Mesenchymal stem cell (in vitro differentiated cells and primary cell): ENCODE data around the gene RNLS.
"Not testable (repeated sequence)": the region's sequence is repeated elsewhere in the genome, so short reads cannot be mapped to it uniquely, and the experiment has no call there.

Source experiments
- DNase-seq: peaks from one replicate; pipeline ENCODE4 v3.0.0-alpha.2; 2013
- H2AFZ ChIP-seq: one replicate; pipeline ENCODE4 v1.6.1; 2013; ENCODE audit warnings: low read depth, mild to moderate bottlenecking, control low read depth, inconsistent platforms, low read length, moderate library complexity
- H2AK5ac ChIP-seq: 2 replicates; pipeline ENCODE4 v1.6.1; 2013; ENCODE audit warnings: low read length, moderate library complexity, mild to moderate bottlenecking, inconsistent platforms; ENCODE audit not compliant: severe bottlenecking
- H2BK120ac ChIP-seq: one replicate; pipeline ENCODE4 v1.6.1; 2013; ENCODE audit warnings: low read depth, mild to moderate bottlenecking, inconsistent platforms, low read length, moderate library complexity
- H2BK12ac ChIP-seq, 2 experiments: one replicate each; pipeline ENCODE4 v1.6.1; 2013; ENCODE audit warnings: inconsistent platforms in 2 of 2, low read length in 2 of 2, mild to moderate bottlenecking in 2 of 2, moderate library complexity in 2 of 2, control low read depth in 1 of 2
- H2BK15ac ChIP-seq: one replicate; pipeline ENCODE4 v1.6.1; 2013; ENCODE audit warnings: mild to moderate bottlenecking, low read depth, inconsistent platforms; ENCODE audit not compliant: poor library complexity, severe bottlenecking
- H2BK5ac ChIP-seq: 2 replicates; pipeline ENCODE4 v1.6.1; 2013; ENCODE audit warnings: low read depth, mild to moderate bottlenecking, low read length, control low read depth, inconsistent platforms; ENCODE audit not compliant: poor library complexity, severe bottlenecking
- H3K14ac ChIP-seq, 2 experiments: one replicate each; pipeline ENCODE4 v1.6.1; 2013; ENCODE audit warnings: inconsistent platforms in 2 of 2, low read length in 2 of 2, control low read depth in 1 of 2, mild to moderate bottlenecking in 1 of 2, moderate library complexity in 1 of 2
- H3K18ac ChIP-seq, 2 experiments: one replicate each; pipeline ENCODE4 v1.6.1; 2013; ENCODE audit warnings: inconsistent platforms in 2 of 2, low read length in 2 of 2, control low read depth in 1 of 2, low read depth in 1 of 2, mild to moderate bottlenecking in 1 of 2
- H3K23ac ChIP-seq, 2 experiments: one replicate each; pipeline ENCODE4 v1.6.1; 2013; ENCODE audit warnings: inconsistent platforms in 2 of 2, low read length in 2 of 2, mild to moderate bottlenecking in 2 of 2, moderate library complexity in 2 of 2, control low read depth in 1 of 2
- H3K27ac ChIP-seq: 2 replicates; pipeline ENCODE4 v1.5.1; 2013; ENCODE audit warnings: mild to moderate bottlenecking, moderate library complexity, low read length, control low read depth, inconsistent platforms; ENCODE audit not compliant: poor library complexity, severe bottlenecking
- H3K27me3 ChIP-seq, 2 experiments: 2 replicates each; pipeline versions ENCODE4 v1.6.1 to v1.7.0; 2013; ENCODE audit warnings: low read length in 2 of 2, mild to moderate bottlenecking in 2 of 2, moderate library complexity in 2 of 2, control low read depth in 1 of 2, inconsistent platforms in 1 of 2; ENCODE audit not compliant: control insufficient read depth in 1 of 2, insufficient read depth in 1 of 2
- H3K36me3 ChIP-seq, 2 experiments: 2 replicates each; pipeline versions ENCODE4 v1.6.1 to v1.7.0; 2013; ENCODE audit warnings: low read length in 2 of 2, control low read depth in 1 of 2, inconsistent platforms in 1 of 2, low read depth in 1 of 2, mild to moderate bottlenecking in 1 of 2; ENCODE audit not compliant: insufficient read depth in 2 of 2, control insufficient read depth in 1 of 2
- H3K4ac ChIP-seq, 2 experiments: one replicate each; pipeline ENCODE4 v1.6.1; 2013; ENCODE audit warnings: inconsistent platforms in 2 of 2, low read length in 2 of 2, mild to moderate bottlenecking in 2 of 2, moderate library complexity in 2 of 2, control low read depth in 1 of 2, low read depth in 1 of 2
- H3K4me1 ChIP-seq: 2 replicates; pipeline ENCODE4 v1.6.1; 2013; ENCODE audit warnings: low read depth, low read length, control low read depth; ENCODE audit not compliant: control insufficient read depth, insufficient read depth
- H3K4me2 ChIP-seq: 2 replicates; pipeline ENCODE4 v1.6.1; 2013; ENCODE audit warnings: low read length, mild to moderate bottlenecking, inconsistent platforms; ENCODE audit not compliant: poor library complexity, severe bottlenecking
- H3K4me3 ChIP-seq, 2 experiments: 2 replicates each; pipeline versions ENCODE4 v1.5.1 to v1.7.0; 2013; ENCODE audit warnings: low read length in 2 of 2, mild to moderate bottlenecking in 2 of 2, control low read depth in 1 of 2, low read depth in 1 of 2; ENCODE audit not compliant: insufficient read depth in 1 of 2
- H3K79me1 ChIP-seq: replicated peaks from 2 replicates; pipeline ENCODE4 v1.6.1; 2013; ENCODE audit warnings: mild to moderate bottlenecking, control low read depth, low read length, inconsistent platforms; ENCODE audit not compliant: poor library complexity, severe bottlenecking
- H3K9ac ChIP-seq: 2 replicates; pipeline ENCODE4 v1.7.0; 2013; ENCODE audit warnings: mild to moderate bottlenecking, low read length, moderate library complexity
- H3K9me3 ChIP-seq: 2 replicates; pipeline ENCODE4 v1.7.0; 2013; ENCODE audit warnings: mild to moderate bottlenecking, low read length; ENCODE audit not compliant: control insufficient read depth
- H4K8ac ChIP-seq: one replicate; pipeline ENCODE4 v1.6.1; 2013; ENCODE audit warnings: inconsistent platforms, mild to moderate bottlenecking, low read length, moderate library complexity
- H4K91ac ChIP-seq: one replicate; pipeline ENCODE4 v1.6.1; 2013; ENCODE audit warnings: mild to moderate bottlenecking, low read length, inconsistent platforms
- WGBS: methylation state at CpG from one replicate; pipeline ENCODE4 v1.1.7; 2013; ENCODE audit warnings: mixed read lengths; 5-methylcytosine and 5-hydroxymethylcytosine counted together

The RNLS gene

GRCh38 chr10:88361494-88361893 lies 221.6 kb downstream of the RNLS start:
- no peak overlapping the region for H3K9ac ChIP-seq

GRCh38 chr10:88355750-88356149 lies 227.4 kb downstream of the RNLS start:
- H2BK5ac ChIP-seq, H2AK5ac ChIP-seq, H4K8ac ChIP-seq, H2BK120ac ChIP-seq, H3K14ac ChIP-seq, H3K4me1 ChIP-seq, H3K18ac ChIP-seq, H3K4me2 ChIP-seq, DNase-seq, H2AFZ ChIP-seq, H3K79me1 ChIP-seq, H2BK15ac ChIP-seq, H3K27me3 ChIP-seq, H3K27ac ChIP-seq, H3K23ac ChIP-seq, H4K91ac ChIP-seq, H3K9ac ChIP-seq, H3K36me3 ChIP-seq, H2BK12ac ChIP-seq, H3K9me3 ChIP-seq, H3K4ac ChIP-seq, H3K4me3 ChIP-seq: not testable (repeated sequence)
- WGBS, result 90% methylated on average over 12 of the region's 12 CpGs

More at GRCh38 chr10:88361494-88361893, 221.6 kb downstream of the RNLS start:
- H3K18ac ChIP-seq, result no peak overlapping the region
- 56% methylated on average over 2 of the region's 2 CpGs for WGBS
- H3K14ac ChIP-seq, result no peak overlapping the region
- H3K4me2 ChIP-seq, result no peak overlapping the region
- H2BK120ac ChIP-seq, result no peak overlapping the region
- H2BK15ac ChIP-seq, result no peak overlapping the region
- no peaks in the 10 kb centered on the region for H3K4me1 ChIP-seq
- DNase-seq, result peak; percentile 22
- no peak overlapping the region for H4K8ac ChIP-seq
- no peak overlapping the region for H3K23ac ChIP-seq
- no peak overlapping the region for H3K4me3 ChIP-seq
- H4K91ac ChIP-seq, result no peak overlapping the region
- no peaks in the 10 kb centered on the region for H3K27me3 ChIP-seq
- H3K4ac ChIP-seq, result no peak overlapping the region
- H3K36me3 ChIP-seq, result no peaks in the 10 kb centered on the region
- H2BK12ac ChIP-seq, result no peak overlapping the region
- H2BK5ac ChIP-seq, result no peak overlapping the region
- no peak overlapping the region for H2AK5ac ChIP-seq
- H3K9me3 ChIP-seq, result no peaks in the 10 kb centered on the region
- H3K79me1 ChIP-seq, result no peaks in the 10 kb centered on the region
- no peak overlapping the region for H2AFZ ChIP-seq
- no peak overlapping the region for H3K27ac ChIP-seq

DNA sequence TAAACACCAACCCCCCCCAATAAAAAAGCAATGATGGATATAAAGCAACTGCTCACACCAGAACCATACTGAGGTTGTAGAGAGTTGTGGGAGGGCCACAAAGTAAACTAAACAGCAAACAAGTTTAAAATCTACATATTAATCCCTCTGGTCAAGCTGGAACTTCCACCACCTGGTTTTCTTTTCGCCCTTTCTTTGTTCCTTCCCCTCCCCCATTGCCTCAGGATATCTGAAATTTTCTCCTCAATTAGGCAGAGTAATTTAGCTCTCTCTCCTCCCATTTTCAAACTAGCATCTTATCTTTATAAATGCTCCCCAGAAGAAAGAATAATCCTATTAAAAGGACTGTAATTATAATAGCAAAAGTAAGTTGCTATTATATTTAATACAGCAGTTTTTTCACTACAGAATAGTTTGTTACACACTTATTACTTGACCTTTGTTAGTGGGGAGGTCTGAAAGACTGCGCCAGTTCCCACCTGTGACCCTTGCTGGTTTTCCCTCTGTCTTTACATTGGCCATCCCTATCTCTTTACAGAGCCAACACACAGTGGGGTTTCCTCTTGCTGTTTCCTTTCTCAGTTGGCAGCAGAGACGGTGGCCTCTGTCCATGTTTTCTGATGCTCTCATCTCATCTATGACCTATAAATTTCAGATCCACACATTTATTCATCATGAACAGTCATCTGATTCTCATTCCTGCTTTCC lies 235.4 kb downstream of the RNLS start:
- H3K9me3 ChIP-seq, result no peaks in the 10 kb centered on the region
- no peak overlapping the region for H3K14ac ChIP-seq
- no peak overlapping the region for H4K91ac ChIP-seq
- no peak overlapping the region for H3K4ac ChIP-seq
- H3K79me1 ChIP-seq, result no peaks in the 10 kb centered on the region
- no peak overlapping the region for H3K27ac ChIP-seq
- no peak overlapping the region for H3K18ac ChIP-seq
- no peak overlapping the region for H3K4me2 ChIP-seq
- H3K36me3 ChIP-seq, result no peaks in the 10 kb centered on the region
- no peak for DNase-seq
- no peak overlapping the region for H3K23ac ChIP-seq
- no peak overlapping the region for H2AK5ac ChIP-seq
- no peak overlapping the region for H2BK5ac ChIP-seq
- H2BK15ac ChIP-seq, result no peak overlapping the region
- H2BK120ac ChIP-seq, result no peak overlapping the region
- H3K4me3 ChIP-seq, result no peak overlapping the region
- no peaks in the 10 kb centered on the region for H3K27me3 ChIP-seq
- H3K9ac ChIP-seq, result no peak overlapping the region
- peak overlapping the region in 1 of 2 experiments; percentile 47 for H2BK12ac ChIP-seq
- no peaks in the 10 kb centered on the region for H3K4me1 ChIP-seq
- WGBS, result 76% methylated on average over 3 of the region's 3 CpGs
- no peak overlapping the region for H4K8ac ChIP-seq
- H2AFZ ChIP-seq, result no peak overlapping the region

DNA sequence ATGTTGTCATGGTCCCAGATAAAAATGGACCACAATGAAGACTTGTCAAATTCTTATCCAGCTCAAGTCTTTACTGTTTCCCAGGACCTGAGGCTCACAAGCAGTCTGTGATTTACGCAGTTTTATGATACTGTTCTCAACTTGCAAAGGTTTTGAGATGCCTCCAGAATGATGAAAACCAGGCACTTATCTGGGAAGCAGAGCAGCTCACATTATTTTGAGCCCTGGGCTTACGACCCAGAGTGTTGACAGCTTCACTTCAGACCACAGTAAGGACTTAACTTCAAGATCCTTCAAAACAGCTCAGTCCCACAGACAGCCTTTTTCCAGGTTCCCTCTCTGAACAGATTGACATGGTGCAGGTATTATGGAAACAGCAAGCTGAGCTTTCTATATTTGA lies 236.1 kb downstream of the RNLS start:
- no peak overlapping the region for H2BK120ac ChIP-seq
- no peak overlapping the region for H3K18ac ChIP-seq
- H2AFZ ChIP-seq, result no peak overlapping the region
- no peaks in the 10 kb centered on the region for H3K36me3 ChIP-seq
- no peak overlapping the region for H3K23ac ChIP-seq
- WGBS, result 19% methylated on average over 2 of the region's 2 CpGs
- H4K91ac ChIP-seq, result no peak overlapping the region
- no peaks in the 10 kb centered on the region for H3K4me1 ChIP-seq
- H3K4me3 ChIP-seq, result no peak overlapping the region
- H3K4ac ChIP-seq, result no peak overlapping the region
- no peak overlapping the region for H4K8ac ChIP-seq
- H3K9ac ChIP-seq, result no peak overlapping the region
- no peaks in the 10 kb centered on the region for H3K79me1 ChIP-seq
- no peak overlapping the region for H2BK12ac ChIP-seq
- H2BK5ac ChIP-seq, result no peak overlapping the region
- H3K27ac ChIP-seq, result no peak overlapping the region
- H2AK5ac ChIP-seq, result no peak overlapping the region
- no peaks in the 10 kb centered on the region for H3K27me3 ChIP-seq
- no peak overlapping the region for H2BK15ac ChIP-seq
- no peak overlapping the region for H3K14ac ChIP-seq
- H3K4me2 ChIP-seq, result no peak overlapping the region
- no peak for DNase-seq
- no peaks in the 10 kb centered on the region for H3K9me3 ChIP-seq
